PC-9 (cell line): ENCODE results near the gene SPPL2B. TPM values are rescaled to one million over a fixed set of nuclear protein-coding genes. Genes with fewer than 3 reads are reported as not detected.
A peak's percentile ranks its signal among the peaks of the same experiment; 100 is the strongest.
"Not testable (repeated sequence)": the region's sequence is repeated elsewhere in the genome, so short reads cannot be mapped to it uniquely, and the experiment has no call there.

Source experiments
- BruUV-seq: library from RNA; stranded (reverse); fragments of 400-500 nt; replicated peaks from 2 replicates; lab custom pipeline; 2021; lab: Mats Ljungman, UMichigan
- CTCF ChIA-PET: fragments of 300-600 bp; sonication (Branson Sonifier 250); formaldehyde crosslinking; loops from one replicate; lab custom pipeline; 2022; ENCODE audit warnings: antibody characterized with exemption; lab: Charles Lee
- POLR2A ChIA-PET: fragments of 300-600 bp; sonication (Branson Sonifier 250); formaldehyde crosslinking; loops from one replicate; lab custom pipeline; 2022; ENCODE audit warnings: antibody characterized with exemption; ENCODE audit not compliant: unreplicated experiment; lab: Charles Lee
- DNase-seq, 2 experiments: peaks; one replicate each; pipeline versions ENCODE4 v3.0.0 to v3.0.0-alpha.2; 2015 to 2022; ENCODE audit warnings: mixed read lengths in 1 of 2
- H2AFZ ChIP-seq: fragments of 200-600 bp; sonication (generic); 2 replicates; pipeline ENCODE4 v1.8.1; 2017; ENCODE audit warnings: antibody characterized with exemption
- H3F3A ChIP-seq: fragments of 200-600 bp; sonication (generic); 2 replicates; pipeline ENCODE4 v1.8.1; 2017; ENCODE audit warnings: antibody characterized with exemption, mild to moderate bottlenecking, low read depth; ENCODE audit not compliant: insufficient read depth
- H3K27ac ChIP-seq: fragments of 200-600 bp; sonication (generic); 2 replicates; pipeline ENCODE4 v1.6.1; 2016; ENCODE audit warnings: mixed run types
- H3K27me3 ChIP-seq: fragments of 200-600 bp; sonication (generic); 2 replicates; pipeline ENCODE4 v1.6.1; 2016; ENCODE audit warnings: low read depth, mixed run types; ENCODE audit not compliant: insufficient read depth
- H3K36me3 ChIP-seq: fragments of 200-600 bp; sonication (generic); 2 replicates; pipeline ENCODE4 v1.6.1; 2016; ENCODE audit warnings: low read depth, mixed run types
- H3K4me1 ChIP-seq: fragments of 200-600 bp; sonication (generic); replicated peaks from 2 replicates; pipeline ENCODE4 v1.6.1; 2016; ENCODE audit warnings: mixed run types; ENCODE audit not compliant: insufficient read depth
- H3K4me2 ChIP-seq: fragments of 200-600 bp; sonication (generic); 2 replicates; pipeline ENCODE4 v1.6.1; 2017; ENCODE audit warnings: mixed run types
- H3K4me3 ChIP-seq: fragments of 200-600 bp; sonication (generic); 2 replicates; pipeline ENCODE4 v1.6.1; 2016; ENCODE audit warnings: mixed run types
- H3K79me2 ChIP-seq: fragments of 200-600 bp; sonication (generic); 2 replicates; pipeline ENCODE4 v1.6.1; 2017; ENCODE audit warnings: low read depth, mixed run types
- H3K9me2 ChIP-seq: fragments of 200-600 bp; sonication (generic); 2 replicates; pipeline ENCODE4 v1.8.1; 2017; ENCODE audit warnings: mild to moderate bottlenecking; ENCODE audit not compliant: insufficient read depth
- H3K9me3 ChIP-seq: fragments of 200-600 bp; sonication (generic); 2 replicates; pipeline ENCODE4 v1.8.1; 2016; ENCODE audit warnings: low read depth; ENCODE audit not compliant: insufficient read depth
- H4K20me1 ChIP-seq: fragments of 200-600 bp; sonication (generic); 2 replicates; pipeline ENCODE4 v1.8.1; 2017; ENCODE audit not compliant: insufficient read depth
- EZH2 ChIP-seq: fragments of 200-600 bp; sonication (generic); IDR thresholded peaks from 2 replicates; pipeline ENCODE4 v1.8.0; 2017; ENCODE audit warnings: antibody characterized with exemption, low read depth
- intact Hi-C: fragments of 100-400 bp; cut with micrococcal nuclease; formaldehyde crosslinking; loops from one replicate; pipeline ENCODE4 v1.10.0; 2022; ENCODE audit not compliant: unreplicated experiment
- total RNA-seq: library from RNA; stranded (reverse); gene quantifications from 2 replicates; pipeline ENCODE4 v1.2.3, GENCODE V29; 2021
- TF ChIP-seq, protein P1 (sequence below): fragments of 200-600 bp; sonication (generic); conservative IDR thresholded peaks from 2 replicates; pipeline ENCODE4 v1.6.1; 2017; ENCODE audit warnings: mixed run types, antibody characterized with exemption, mild to moderate bottlenecking, moderate library complexity

The SPPL2B gene
- total RNA-seq, 1 experiment from 2014 or later: 49.6 TPM

DNA sequence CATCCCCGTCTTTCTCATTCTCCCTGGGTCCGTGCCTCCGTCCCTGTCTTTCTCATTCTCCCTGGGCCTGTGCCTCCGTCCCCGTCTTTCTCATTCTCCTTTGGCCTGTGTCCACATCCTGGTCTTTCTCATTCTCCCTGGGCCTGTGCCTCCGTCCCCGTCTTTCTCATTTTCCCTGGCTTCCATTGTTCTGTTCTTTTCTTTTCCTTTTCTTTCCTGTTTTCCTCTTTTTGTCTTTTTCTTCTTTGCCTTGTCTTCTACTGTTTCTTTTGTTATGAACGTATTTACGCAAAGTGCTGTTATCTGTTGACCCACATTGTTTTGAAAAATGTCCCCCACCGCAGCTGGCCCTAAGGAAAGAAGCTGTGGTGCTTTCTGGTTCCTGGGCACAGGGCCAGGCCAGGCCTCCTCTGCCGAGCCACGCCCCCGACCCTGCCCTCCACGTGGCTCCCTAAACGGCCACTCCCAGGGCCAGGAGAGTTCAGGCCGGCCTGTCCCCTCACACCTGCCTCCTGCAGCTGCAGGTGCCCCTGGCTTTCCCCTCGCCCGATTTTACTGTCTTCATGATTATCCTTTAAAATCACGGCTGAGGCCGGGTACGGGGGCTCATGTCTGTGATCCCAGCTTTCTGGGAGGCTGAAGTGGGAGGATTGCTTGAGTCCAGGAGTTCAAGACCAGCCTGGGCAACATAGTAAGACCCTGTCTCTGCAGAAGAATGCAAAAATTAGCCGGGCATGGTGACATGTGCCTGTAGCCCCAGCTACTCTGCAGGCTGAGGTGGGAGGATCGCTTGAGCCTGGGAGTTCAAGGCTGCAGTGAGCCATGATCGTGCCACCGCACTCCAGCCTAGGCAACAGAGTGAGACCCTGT, 17.5 kb downstream of the SPPL2B start:
- no peak overlapping the region for H3K4me3 ChIP-seq
- H3K27me3 ChIP-seq: no peaks in the 10 kb centered on the region
- no peaks in the 10 kb centered on the region for H3K79me2 ChIP-seq
- no TSS peak for BruUV-seq
- intact Hi-C loops: no loop called here
- H3K9me2 ChIP-seq: no peaks in the 10 kb centered on the region
- H2AFZ ChIP-seq: no peak overlapping the region
- no peaks in the 10 kb centered on the region for H3F3A ChIP-seq
- ChIA-PET CTCF (interaction anchor here (0.7 kb wide), 1 partner anchor 81 kb away, joined by 4 read pairs; no protein-coding TSS in a partner anchor), POLR2A (no interaction called here)
- H3K36me3 ChIP-seq: no peaks in the 10 kb centered on the region
- DNase-seq: peak in 1 of 2 experiments; percentile 35
- no peaks in the 10 kb centered on the region for H3K4me1 ChIP-seq
- H3K9me3 ChIP-seq: no peaks in the 10 kb centered on the region
- no peaks in the 10 kb centered on the region for H4K20me1 ChIP-seq
- H3K27ac ChIP-seq: no peak overlapping the region
- H3K4me2 ChIP-seq: no peak overlapping the region
- TF ChIP-seq EZH2: no peak
- TF ChIP-seq, protein P1, sequence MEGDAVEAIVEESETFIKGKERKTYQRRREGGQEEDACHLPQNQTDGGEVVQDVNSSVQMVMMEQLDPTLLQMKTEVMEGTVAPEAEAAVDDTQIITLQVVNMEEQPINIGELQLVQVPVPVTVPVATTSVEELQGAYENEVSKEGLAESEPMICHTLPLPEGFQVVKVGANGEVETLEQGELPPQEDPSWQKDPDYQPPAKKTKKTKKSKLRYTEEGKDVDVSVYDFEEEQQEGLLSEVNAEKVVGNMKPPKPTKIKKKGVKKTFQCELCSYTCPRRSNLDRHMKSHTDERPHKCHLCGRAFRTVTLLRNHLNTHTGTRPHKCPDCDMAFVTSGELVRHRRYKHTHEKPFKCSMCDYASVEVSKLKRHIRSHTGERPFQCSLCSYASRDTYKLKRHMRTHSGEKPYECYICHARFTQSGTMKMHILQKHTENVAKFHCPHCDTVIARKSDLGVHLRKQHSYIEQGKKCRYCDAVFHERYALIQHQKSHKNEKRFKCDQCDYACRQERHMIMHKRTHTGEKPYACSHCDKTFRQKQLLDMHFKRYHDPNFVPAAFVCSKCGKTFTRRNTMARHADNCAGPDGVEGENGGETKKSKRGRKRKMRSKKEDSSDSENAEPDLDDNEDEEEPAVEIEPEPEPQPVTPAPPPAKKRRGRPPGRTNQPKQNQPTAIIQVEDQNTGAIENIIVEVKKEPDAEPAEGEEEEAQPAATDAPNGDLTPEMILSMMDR: no peak

DNA sequence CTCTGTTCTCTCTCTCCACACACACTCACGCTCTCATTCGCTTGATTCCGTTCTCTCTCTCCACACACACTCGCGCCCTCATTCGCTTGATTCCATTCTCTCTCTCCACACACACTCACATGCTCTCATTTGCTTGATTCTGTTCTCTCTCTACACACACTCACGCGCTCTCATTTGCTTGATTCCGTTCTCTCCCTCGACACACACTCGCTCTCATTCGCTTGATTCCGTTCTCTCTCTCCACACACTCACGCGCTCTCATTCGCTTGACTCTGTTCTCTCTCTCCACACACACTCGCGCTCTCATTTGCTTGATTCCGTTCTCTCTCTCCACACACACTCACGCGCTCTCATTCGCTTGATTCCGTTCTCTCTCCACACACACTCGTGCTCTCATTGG, 21.3 kb downstream of the SPPL2B start:
- CTCF ChIA-PET, intact Hi-C loops, BruUV-seq: not testable (repeated sequence)

DNA sequence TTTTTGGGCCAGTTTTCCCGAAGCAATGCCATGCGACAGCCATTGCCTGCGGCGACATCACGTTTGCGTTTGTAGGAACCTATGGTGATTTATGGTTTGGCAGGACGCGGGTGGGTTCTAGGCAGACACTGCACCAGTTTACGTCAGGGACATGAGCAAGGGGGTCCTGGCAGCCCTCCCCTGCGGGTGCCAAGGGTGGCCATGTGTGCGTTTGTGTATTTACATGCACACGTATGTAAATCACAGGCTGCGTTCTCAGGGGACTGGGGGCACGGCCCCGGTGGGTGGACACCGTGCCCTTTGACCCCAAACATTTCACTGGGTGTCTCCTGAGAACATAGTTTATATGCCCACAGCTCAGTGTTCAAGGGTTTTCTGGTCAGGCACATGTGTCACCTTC, 22.2 kb downstream of the SPPL2B start:
- H3K27ac ChIP-seq: no peak overlapping the region
- TF ChIP-seq EZH2: no peak
- TF ChIP-seq, protein P1: no peak
- H3K4me3 ChIP-seq: no peak overlapping the region
- BruUV-seq: no TSS peak
- CTCF ChIA-PET: no interaction called here
- no peak overlapping the region for H2AFZ ChIP-seq
- H3K27me3 ChIP-seq: no peaks in the 10 kb centered on the region
- H3K9me3 ChIP-seq: no peaks in the 10 kb centered on the region
- DNase-seq: no peak
- POLR2A ChIA-PET: no interaction called here
- H3F3A ChIP-seq: no peaks in the 10 kb centered on the region
- no peaks in the 10 kb centered on the region for H3K4me1 ChIP-seq
- no peaks in the 10 kb centered on the region for H3K79me2 ChIP-seq
- no peaks in the 10 kb centered on the region for H3K36me3 ChIP-seq
- no peak overlapping the region for H3K4me2 ChIP-seq
- no peaks in the 10 kb centered on the region for H3K9me2 ChIP-seq
- intact Hi-C loops: no loop called here
- no peaks in the 10 kb centered on the region for H4K20me1 ChIP-seq

More for the DNA sequence above, 21.3 kb downstream of the SPPL2B start:
- H3K4me1 ChIP-seq, H3K36me3 ChIP-seq, H3K9me2 ChIP-seq, H3K4me2 ChIP-seq, H3K79me2 ChIP-seq, H4K20me1 ChIP-seq, H3K27me3 ChIP-seq, POLR2A ChIA-PET, H3K9me3 ChIP-seq, DNase-seq, H3F3A ChIP-seq, H3K27ac ChIP-seq, H3K4me3 ChIP-seq, H2AFZ ChIP-seq: not testable (repeated sequence)
